CD4-positive, CD25-positive, alpha-beta regulatory T cell (primary cell): ENCODE results near the gene RABGAP1L. TPM values are rescaled to one million over a fixed set of nuclear protein-coding genes. Genes with fewer than 3 reads are reported as not detected.

Source experiments
- ATAC-seq, 2 donors: fragments of 150-1000 bp; cut with Tn5 transposase; one replicate each; pipeline ENCODE4 v1.10.0; 2021; ENCODE audit warnings: low read depth in 2 of 2, moderate number of reproducible peaks in 2 of 2, moderate library complexity in 1 of 2
- DNase-seq, 3 donors: peaks; one replicate each; pipeline versions ENCODE4 v3.0.0 to v3.0.0-alpha.2; 2012 to 2022; ENCODE audit warnings: mixed read lengths in 1 of 3
- H3K27ac ChIP-seq: one replicate; pipeline ENCODE4 v1.7.0; 2013; ENCODE audit warnings: mild to moderate bottlenecking, low read length; ENCODE audit not compliant: insufficient read depth, poor library complexity, severe bottlenecking
- H3K27me3 ChIP-seq: one replicate; pipeline ENCODE4 v1.7.0; 2013; ENCODE audit warnings: low read length; ENCODE audit not compliant: control insufficient read depth, insufficient read depth
- H3K36me3 ChIP-seq: one replicate; pipeline ENCODE4 v1.7.0; 2013; ENCODE audit warnings: mild to moderate bottlenecking, low read length, moderate library complexity; ENCODE audit not compliant: control insufficient read depth, insufficient read depth
- H3K4me1 ChIP-seq: 2 replicates; pipeline ENCODE4 v1.7.0; 2013; ENCODE audit warnings: mild to moderate bottlenecking, low read length; ENCODE audit not compliant: insufficient read depth, control insufficient read depth, poor library complexity, severe bottlenecking
- H3K4me3 ChIP-seq: one replicate; pipeline ENCODE4 v1.7.0; 2013; ENCODE audit warnings: low read depth, mild to moderate bottlenecking, low read length, moderate library complexity
- H3K9me3 ChIP-seq, 2 experiments: 1 replicate in 1 of 2; 2 replicates in 1 of 2; pipeline ENCODE4 v1.7.0; 2013; ENCODE audit warnings: low read length in 2 of 2, mild to moderate bottlenecking in 1 of 2, moderate library complexity in 1 of 2; ENCODE audit not compliant: control insufficient read depth in 2 of 2
- H3K27ac Mint-ChIP-seq, 3 donors: one replicate each; pipeline ENCODE4 v1.8.0; 2020 to 2022; ENCODE audit warnings: mild to moderate bottlenecking in 3 of 3, mixed read lengths in 3 of 3, moderate library complexity in 2 of 3
- H3K27me3 Mint-ChIP-seq: one replicate; pipeline ENCODE4 v1.8.0; 2022; ENCODE audit warnings: mild to moderate bottlenecking, mixed read lengths
- H3K36me3 Mint-ChIP-seq: one replicate; pipeline ENCODE4 v1.8.0; 2020; ENCODE audit warnings: mixed read lengths
- H3K4me1 Mint-ChIP-seq, 4 donors: one replicate each; pipeline ENCODE4 v1.8.0; 2020 to 2022; ENCODE audit warnings: mixed read lengths in 4 of 4, mild to moderate bottlenecking in 1 of 4
- H3K4me3 Mint-ChIP-seq, 4 donors: one replicate each; pipeline ENCODE4 v1.8.0; 2020 to 2022; ENCODE audit warnings: mild to moderate bottlenecking in 4 of 4, mixed read lengths in 4 of 4, moderate library complexity in 3 of 4
- H3K9me3 Mint-ChIP-seq, 7 donors: one replicate each; pipeline ENCODE4 v1.8.0; 2020 to 2022; ENCODE audit warnings: mixed read lengths in 7 of 7, mild to moderate bottlenecking in 3 of 7, moderate library complexity in 2 of 7
- polyA plus RNA-seq, 4 donors: library from polyadenylated mRNA; unstranded; fragments of 300-500 nt; fragmentation: Illumina TruSeq; gene quantifications; one replicate each; pipeline ENCODE4 v1.2.3, GENCODE V29; 2021
- total RNA-seq: library from RNA; stranded (reverse); gene quantifications from one replicate; pipeline ENCODE4 v1.2.3, GENCODE V29; 2022

Gene RABGAP1L
- total and polyA plus RNA-seq, 5 donors from 2014 or later, result 69.7 to 118 (median 84.9) TPM

DNA sequence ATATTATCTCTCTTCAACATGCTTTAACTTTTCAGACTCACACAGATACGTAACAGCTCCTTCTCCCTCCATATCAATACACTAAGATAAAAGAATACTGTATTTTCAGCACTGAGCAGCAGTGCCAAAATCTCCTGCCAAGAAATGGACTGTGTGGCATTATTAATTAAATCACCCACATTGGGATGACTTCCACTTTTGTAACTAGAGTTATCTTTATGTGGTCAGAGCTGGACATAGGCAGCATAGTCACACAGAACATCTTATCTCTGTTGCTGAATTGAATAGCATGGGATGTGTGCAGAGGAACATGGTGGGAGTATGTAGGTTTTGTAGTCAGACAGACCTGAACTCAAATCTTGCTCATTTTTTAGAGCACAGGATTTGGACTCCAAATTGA is 799.1 kb downstream of the RABGAP1L start:
- H3K27ac ChIP-seq, result no peak overlapping the region
- peak overlapping the region in 1 of 3 donors; percentile 13 for H3K27ac Mint-ChIP-seq
- peaks cover 27 to 56% (median 43%) of the 10 kb centered on the region in 4 donors for H3K4me1 Mint-ChIP-seq
- no peak for DNase-seq
- H3K9me3 ChIP-seq, result no peaks in the 10 kb centered on the region
- H3K4me3 Mint-ChIP-seq, result peak overlapping the region in 1 of 4 donors; percentile 2
- peaks cover 11% of the 10 kb centered on the region for H3K4me1 ChIP-seq
- no peak for ATAC-seq
- no peaks in the 10 kb centered on the region for H3K27me3 Mint-ChIP-seq
- H3K4me3 ChIP-seq, result no peak overlapping the region
- H3K36me3 Mint-ChIP-seq, result peaks cover 9% of the 10 kb centered on the region
- H3K27me3 ChIP-seq, result no peaks in the 10 kb centered on the region
- H3K9me3 Mint-ChIP-seq, result no peaks in the 10 kb centered on the region
- H3K36me3 ChIP-seq, result peaks cover 6% of the 10 kb centered on the region

DNA sequence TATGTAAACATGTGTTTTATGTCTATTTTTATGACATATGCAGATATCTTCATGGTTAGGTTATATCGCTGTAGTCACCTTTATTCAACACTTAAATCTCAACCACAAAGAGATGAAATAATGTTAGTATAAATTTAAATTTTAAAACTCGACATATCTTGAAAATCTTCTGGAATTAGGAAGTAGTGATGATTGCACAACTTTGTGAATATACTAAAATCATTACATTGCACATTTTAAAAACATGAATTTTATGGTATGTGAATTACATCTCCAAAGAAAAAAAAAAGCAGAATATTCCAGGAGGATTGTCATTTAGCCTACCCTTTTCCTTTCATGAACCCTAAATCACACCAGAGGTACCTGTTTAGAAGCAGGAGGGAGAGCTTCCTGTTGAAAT is 801.0 kb downstream of the RABGAP1L start:
- no peaks in the 10 kb centered on the region for H3K9me3 Mint-ChIP-seq
- DNase-seq, result no peak
- H3K27ac Mint-ChIP-seq, result peak overlapping the region in 1 of 3 donors; percentile 34

DNA sequence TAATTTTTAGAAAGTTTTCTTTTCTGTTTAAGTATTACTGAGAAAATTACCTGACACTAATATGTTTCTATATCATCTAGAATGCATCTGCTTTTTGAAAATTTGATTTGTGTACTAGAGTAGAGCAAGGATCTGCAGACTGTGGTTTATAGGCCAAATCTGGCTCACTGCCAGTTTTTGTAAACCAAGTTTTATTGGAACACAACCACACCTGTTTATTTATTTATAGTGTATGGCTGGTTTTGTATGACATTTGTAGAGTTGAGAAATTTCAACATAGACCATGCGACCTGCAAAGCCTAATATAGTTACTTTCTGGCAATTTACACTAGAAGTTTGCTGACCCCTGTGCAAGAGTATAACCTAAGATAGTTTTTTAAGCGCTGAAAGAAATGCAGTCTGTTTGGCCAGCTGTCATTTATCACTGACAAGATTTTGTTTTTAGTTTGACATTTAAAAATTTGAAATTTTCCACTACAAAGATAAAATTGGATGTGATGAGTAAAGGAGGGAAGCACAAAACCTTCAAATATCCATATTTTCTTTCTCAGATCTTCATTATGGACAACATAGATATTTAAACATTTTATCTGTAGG is 804.3 kb downstream of the RABGAP1L start:
- ATAC-seq (no peak), DNase-seq (peak in 1 of 3 donors; percentile 22)
- Mint-ChIP-seq H3K27me3 (no peaks in the 10 kb centered on the region), H3K27ac (peak overlapping the region; percentile 93 to 98 (median 96)), H3K4me3 (peak overlapping the region; percentile 46 to 87 (median 76)), H3K4me1 (peaks cover 44 to 72% (median 54%) of the 10 kb centered on the region in 4 donors), H3K36me3 (no peaks in the 10 kb centered on the region), H3K9me3 (no peaks in the 10 kb centered on the region)
- no peaks in the 10 kb centered on the region for H3K27me3 ChIP-seq
- peaks cover 4% of the 10 kb centered on the region for H3K36me3 ChIP-seq
- peak overlapping the region; percentile 82 for H3K4me3 ChIP-seq
- peaks cover 53% of the 10 kb centered on the region for H3K4me1 ChIP-seq
- no peaks in the 10 kb centered on the region for H3K9me3 ChIP-seq
- H3K27ac ChIP-seq, result peak overlapping the region; percentile 81

More for the DNA sequence above, 801.0 kb downstream of the RABGAP1L start:
- no peak for ATAC-seq
- Histone ChIP-seq H3K9me3 (no peaks in the 10 kb centered on the region), H3K4me3 (no peak overlapping the region), H3K36me3 (peaks cover 6% of the 10 kb centered on the region), H3K4me1 (peaks cover 30% of the 10 kb centered on the region), H3K27ac (no peak overlapping the region), H3K27me3 (no peaks in the 10 kb centered on the region)
- H3K4me3 Mint-ChIP-seq, result no peak overlapping the region
- no peaks in the 10 kb centered on the region for H3K27me3 Mint-ChIP-seq
- peaks cover 34 to 59% (median 48%) of the 10 kb centered on the region in 4 donors for H3K4me1 Mint-ChIP-seq
- peaks cover 9% of the 10 kb centered on the region for H3K36me3 Mint-ChIP-seq

DNA sequence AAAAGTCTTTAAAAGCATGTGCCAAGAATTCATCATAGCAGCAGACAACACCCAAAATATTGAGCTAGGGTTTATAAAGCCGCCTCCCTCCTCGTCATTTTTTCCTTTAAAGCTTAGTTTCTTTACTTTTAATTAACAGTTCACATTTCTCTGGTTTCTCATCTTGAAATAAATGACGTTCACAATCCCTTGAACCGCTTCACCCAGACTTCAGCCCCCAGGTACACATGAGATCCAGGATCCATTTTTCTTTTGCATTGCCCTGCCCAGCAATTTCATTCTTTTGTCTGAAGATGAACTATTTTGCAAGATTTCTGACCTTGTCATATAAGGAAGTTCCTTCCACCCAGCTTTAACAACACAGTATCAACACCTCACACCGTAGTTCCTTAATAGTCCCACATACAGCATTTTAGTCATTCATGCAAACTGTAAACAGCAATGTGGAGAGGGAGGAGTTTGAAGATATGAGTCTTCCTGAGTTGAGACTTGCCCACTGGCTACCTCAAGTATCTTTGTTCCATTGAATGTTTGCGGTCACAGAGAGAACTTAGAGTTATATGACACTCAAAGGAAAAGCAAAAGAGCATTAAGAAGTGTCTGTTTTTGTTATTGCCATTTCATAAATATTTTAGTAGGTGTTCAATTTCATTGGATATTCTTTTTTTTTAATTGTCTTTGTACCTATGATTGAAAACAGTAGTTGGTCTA is 805.1 kb downstream of the RABGAP1L start:
- peak overlapping the region; percentile 82 for H3K4me3 ChIP-seq
- peak overlapping the region; percentile 93 to 98 (median 96) for H3K27ac Mint-ChIP-seq
- H3K36me3 Mint-ChIP-seq, result no peaks in the 10 kb centered on the region
- H3K4me1 ChIP-seq, result peaks cover 61% of the 10 kb centered on the region
- peak overlapping the region; percentile 81 for H3K27ac ChIP-seq
- DNase-seq, result peak in 2 of 3 donors; percentile 65 to 84
- no peaks in the 10 kb centered on the region for H3K9me3 ChIP-seq
- H3K27me3 ChIP-seq, result no peaks in the 10 kb centered on the region
- no peaks in the 10 kb centered on the region for H3K27me3 Mint-ChIP-seq
- H3K4me1 Mint-ChIP-seq, result peaks cover 45 to 76% (median 56%) of the 10 kb centered on the region in 4 donors
- H3K36me3 ChIP-seq, result no peaks in the 10 kb centered on the region
- H3K4me3 Mint-ChIP-seq, result peak overlapping the region; percentile 70 to 87 (median 84)
- ATAC-seq, result peak; percentile 51 to 56
- no peaks in the 10 kb centered on the region for H3K9me3 Mint-ChIP-seq

DNA sequence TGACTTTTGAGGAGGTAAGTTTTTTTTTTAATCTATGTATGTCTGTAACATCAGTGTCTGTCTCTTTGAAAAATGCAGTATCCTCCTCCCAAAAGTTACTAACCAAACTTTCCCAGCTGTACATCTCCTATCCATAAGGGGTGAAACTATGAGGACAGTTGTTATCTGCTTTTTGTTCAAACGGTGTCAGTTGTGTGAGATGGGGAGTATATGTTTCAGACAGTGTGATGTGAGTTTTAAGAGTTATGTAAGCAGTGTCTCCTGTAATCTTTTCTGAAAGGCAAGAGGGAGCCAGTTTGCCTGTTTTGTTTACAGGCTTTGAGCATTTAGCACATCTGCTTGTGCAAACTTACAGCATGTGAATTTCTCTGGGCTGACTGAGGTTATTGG is 805.6 kb downstream of the RABGAP1L start:
- Mint-ChIP-seq H3K4me1 (peaks cover 45 to 77% (median 61%) of the 10 kb centered on the region in 4 donors), H3K27me3 (no peaks in the 10 kb centered on the region), H3K9me3 (no peaks in the 10 kb centered on the region), H3K27ac (peak overlapping the region; percentile 93 to 98 (median 96)), H3K4me3 (peak overlapping the region; percentile 70 to 87 (median 84)), H3K36me3 (peaks cover 3% of the 10 kb centered on the region)
- ATAC-seq (peak; percentile 19 to 34), DNase-seq (peak in 1 of 3 donors; percentile 57)
- H3K4me1 ChIP-seq, result peaks cover 67% of the 10 kb centered on the region
- H3K36me3 ChIP-seq, result no peaks in the 10 kb centered on the region
- H3K27me3 ChIP-seq, result no peaks in the 10 kb centered on the region
- no peaks in the 10 kb centered on the region for H3K9me3 ChIP-seq
- H3K4me3 ChIP-seq, result peak overlapping the region; percentile 82
- H3K27ac ChIP-seq, result peak overlapping the region; percentile 81

DNA sequence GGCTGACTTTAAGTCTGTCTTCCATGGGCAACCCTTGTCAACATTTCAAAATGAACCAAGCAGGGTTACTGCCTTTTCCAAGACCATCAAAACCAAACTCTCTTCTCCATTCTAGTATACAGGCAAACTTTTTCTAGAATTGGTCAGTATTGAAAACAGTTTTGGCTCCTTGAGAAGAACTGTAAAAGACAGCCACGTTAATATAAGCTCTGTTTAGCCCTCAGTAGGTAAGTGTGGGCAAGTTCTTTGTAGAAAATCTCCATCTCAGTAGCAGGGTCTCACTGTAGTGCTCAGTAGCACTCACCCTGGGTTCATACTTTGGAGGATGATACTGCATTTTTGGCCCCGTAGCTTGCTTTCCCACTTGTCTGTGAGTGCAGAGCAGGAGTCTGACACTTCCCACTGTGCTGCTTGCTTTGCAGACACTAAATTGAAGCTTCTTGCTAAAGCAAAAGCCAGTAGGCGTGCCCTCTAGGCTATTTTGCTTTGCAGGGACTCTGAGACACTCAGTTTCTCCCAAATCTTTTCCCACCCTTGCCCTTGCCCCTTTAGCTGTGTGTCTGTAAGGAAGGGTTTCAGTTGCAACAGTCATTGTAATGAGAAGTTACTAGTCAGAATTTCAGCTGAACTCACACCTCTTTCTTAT is 806.2 kb downstream of the RABGAP1L start:
- H3K27me3 Mint-ChIP-seq, result no peaks in the 10 kb centered on the region
- Histone ChIP-seq H3K27ac (peak overlapping the region; percentile 81), H3K4me1 (peaks cover 72% of the 10 kb centered on the region), H3K9me3 (no peaks in the 10 kb centered on the region), H3K27me3 (no peaks in the 10 kb centered on the region), H3K36me3 (no peaks in the 10 kb centered on the region), H3K4me3 (peak overlapping the region; percentile 82)
- no peaks in the 10 kb centered on the region for H3K9me3 Mint-ChIP-seq
- H3K4me1 Mint-ChIP-seq, result peaks cover 44 to 80% (median 64%) of the 10 kb centered on the region in 4 donors
- DNase-seq, result peak in 2 of 3 donors; percentile 23 to 52
- peak overlapping the region; percentile 93 to 98 (median 96) for H3K27ac Mint-ChIP-seq
- ATAC-seq, result no peak
- peak overlapping the region; percentile 70 to 87 (median 84) for H3K4me3 Mint-ChIP-seq
- H3K36me3 Mint-ChIP-seq, result peaks cover 5% of the 10 kb centered on the region

DNA sequence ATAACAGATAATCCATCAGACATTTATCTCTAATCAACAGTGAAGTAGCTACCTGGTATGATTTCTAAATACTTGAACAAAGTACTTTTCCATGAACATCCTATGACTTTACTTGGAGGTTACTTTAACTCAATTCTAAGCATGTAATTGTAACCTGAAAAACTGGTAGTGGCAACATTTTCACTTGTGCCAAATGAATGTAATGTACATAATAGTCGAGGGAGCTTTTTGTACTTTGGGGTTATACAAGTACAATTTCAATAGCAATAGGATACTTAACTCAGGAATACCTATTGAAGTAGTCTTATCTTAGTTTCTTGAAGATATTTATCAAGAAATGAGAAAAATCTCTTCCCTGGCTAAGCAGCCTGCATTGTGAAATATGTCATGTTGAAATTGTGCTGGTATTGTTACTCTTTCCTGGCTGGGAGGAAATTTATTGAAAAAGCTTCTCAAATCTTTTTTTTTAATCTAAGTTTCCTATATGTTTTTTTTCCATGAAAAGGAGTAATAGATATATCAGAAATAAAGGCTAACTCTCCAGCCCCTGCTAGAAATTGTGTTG is 806.8 kb downstream of the RABGAP1L start:
- H3K27ac Mint-ChIP-seq, result peak overlapping the region; percentile 93 to 98 (median 96)
- no peak for DNase-seq
- H3K4me3 ChIP-seq, result peak overlapping the region; percentile 82
- peaks cover 78% of the 10 kb centered on the region for H3K4me1 ChIP-seq
- H3K4me3 Mint-ChIP-seq, result peak overlapping the region; percentile 70 to 87 (median 84)
- H3K27me3 ChIP-seq, result no peaks in the 10 kb centered on the region
- peak overlapping the region; percentile 81 for H3K27ac ChIP-seq
- no peaks in the 10 kb centered on the region for H3K27me3 Mint-ChIP-seq
- H3K9me3 ChIP-seq, result no peaks in the 10 kb centered on the region
- ATAC-seq, result no peak
- H3K4me1 Mint-ChIP-seq, result peaks cover 44 to 76% (median 59%) of the 10 kb centered on the region in 4 donors
- no peaks in the 10 kb centered on the region for H3K9me3 Mint-ChIP-seq
- no peaks in the 10 kb centered on the region for H3K36me3 ChIP-seq
- H3K36me3 Mint-ChIP-seq, result peaks cover 5% of the 10 kb centered on the region
